H1 (cell line): ENCODE results near the gene TET1. TPM values are rescaled to one million over a fixed set of nuclear protein-coding genes. Genes with fewer than 3 reads are reported as not detected.

ENCODE experiments used
- BCL11A ChIP-seq, 2 experiments: IDR thresholded peaks; one replicate each; pipeline ENCODE4 v1.6.1; 2011; ENCODE audit warnings: low read depth in 2 of 2, low read length in 2 of 2, mild to moderate bottlenecking in 2 of 2
- CREB1 ChIP-seq: IDR thresholded peaks from 2 replicates; pipeline ENCODE4 v1.6.1; 2012; ENCODE audit warnings: inconsistent platforms
- MAFK ChIP-seq: IDR thresholded peaks from 2 replicates; pipeline ENCODE4 v1.6.1; 2012; ENCODE audit warnings: low read depth, mild to moderate bottlenecking, improper control_type of control experiment, low read length
- NANOG ChIP-seq: IDR thresholded peaks from 2 replicates; pipeline ENCODE4 v1.6.1; 2011; ENCODE audit warnings: low read length, low read depth, mild to moderate bottlenecking, inconsistent platforms; ENCODE audit not compliant: insufficient read depth, poor library complexity, severe bottlenecking
- RBBP5 ChIP-seq: IDR thresholded peaks from 2 replicates; pipeline ENCODE4 v1.7.1; 2012; ENCODE audit warnings: low read depth, mild to moderate bottlenecking, inconsistent platforms, low read length, moderate library complexity, borderline replicate concordance
- RXRA ChIP-seq: IDR thresholded peaks from 2 replicates; pipeline ENCODE4 v1.6.1; 2011; ENCODE audit warnings: low read depth, mild to moderate bottlenecking, low read length, moderate library complexity; ENCODE audit not compliant: insufficient read depth
- SIRT6 ChIP-seq: IDR thresholded peaks from one replicate; pipeline ENCODE4 v1.7.1; 2012; ENCODE audit warnings: low read length, inconsistent platforms
- YY1 ChIP-seq: IDR thresholded peaks from 2 replicates; pipeline ENCODE4 v1.6.1; 2011; ENCODE audit warnings: low read depth, mild to moderate bottlenecking, low read length
- polyA plus RNA-seq, 7 experiments: library from polyadenylated mRNA; depleted of rRNA in 3 of 7; stranded (reverse) in 5 of 7; unstranded in 2 of 7; fragments of >200 nt in 5 of 7; fragments of 200-250 nt in 2 of 7; gene quantifications; 1 replicate in 5 of 7; 2 replicates in 1 of 7; 4 replicates in 1 of 7; pipeline versions ENCODE4 v1.2.1 to v1.2.3, GENCODE V29; 2011 to 2013; ENCODE audit warnings: missing spikeins in 2 of 7, mixed read lengths in 2 of 7
- total RNA-seq: library from RNA; stranded (reverse); fragmentation: NEBNext Ultra II Directional; extraction: Animal tissue kit (Norgen Biotek cat#: 25700); gene quantifications from 2 replicates; pipeline ENCODE4 v1.2.1, GENCODE V29; 2021
- TF ChIP-seq, protein P1 (sequence below): fragments of 300-600 bp; sonication (generic); IDR thresholded peaks from 2 replicates; pipeline ENCODE4 v1.7.1; 2012; ENCODE audit warnings: low read length, moderate library complexity, mild to moderate bottlenecking, inconsistent platforms; ENCODE audit not compliant: insufficient replicate concordance
- TF ChIP-seq, protein P2 (sequence below): IDR thresholded peaks from 2 replicates; pipeline ENCODE4 v1.6.1; 2011; ENCODE audit warnings: low read length, improper control_type of control experiment

TET1 gene
- total and polyA plus RNA-seq, 2 of the 8 experiments (the other 6 are each of a cell fraction or from before 2014, with no cell fraction given) = 15.2 to 69.3 TPM

DNA sequence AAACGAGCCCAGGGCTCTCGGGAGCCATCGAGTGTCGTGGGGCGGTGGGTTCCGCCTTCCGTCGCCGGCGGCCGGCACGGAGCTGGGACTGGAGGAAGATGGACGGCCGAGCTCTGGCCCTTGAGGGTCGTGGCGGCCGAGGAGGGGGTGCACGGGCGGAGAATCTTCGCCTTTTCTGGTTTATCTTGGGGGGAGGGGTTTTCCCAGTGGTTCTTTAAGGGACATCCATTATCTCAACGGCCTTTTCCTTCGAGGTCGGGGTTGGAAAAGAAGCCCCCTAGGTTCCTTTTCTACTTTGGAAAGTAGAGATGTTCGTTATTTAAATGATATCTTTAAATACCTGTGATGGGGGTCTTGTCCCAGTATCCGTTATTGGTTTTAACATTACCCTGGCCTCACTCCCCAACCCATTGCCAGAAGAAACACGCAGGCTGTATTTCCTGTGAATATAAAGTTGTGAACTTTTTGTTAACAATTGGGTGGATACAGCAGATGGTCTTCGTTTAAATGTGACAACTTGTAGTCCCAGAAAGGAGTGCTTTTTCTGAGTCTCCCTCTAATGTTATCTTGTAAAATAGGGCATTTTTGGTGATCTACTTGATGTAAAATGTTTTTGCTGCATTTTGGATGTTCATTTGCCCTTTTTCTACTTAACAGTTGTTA, 161.7 kb downstream of the TET1 start (continued):
- TF ChIP-seq, protein P1, sequence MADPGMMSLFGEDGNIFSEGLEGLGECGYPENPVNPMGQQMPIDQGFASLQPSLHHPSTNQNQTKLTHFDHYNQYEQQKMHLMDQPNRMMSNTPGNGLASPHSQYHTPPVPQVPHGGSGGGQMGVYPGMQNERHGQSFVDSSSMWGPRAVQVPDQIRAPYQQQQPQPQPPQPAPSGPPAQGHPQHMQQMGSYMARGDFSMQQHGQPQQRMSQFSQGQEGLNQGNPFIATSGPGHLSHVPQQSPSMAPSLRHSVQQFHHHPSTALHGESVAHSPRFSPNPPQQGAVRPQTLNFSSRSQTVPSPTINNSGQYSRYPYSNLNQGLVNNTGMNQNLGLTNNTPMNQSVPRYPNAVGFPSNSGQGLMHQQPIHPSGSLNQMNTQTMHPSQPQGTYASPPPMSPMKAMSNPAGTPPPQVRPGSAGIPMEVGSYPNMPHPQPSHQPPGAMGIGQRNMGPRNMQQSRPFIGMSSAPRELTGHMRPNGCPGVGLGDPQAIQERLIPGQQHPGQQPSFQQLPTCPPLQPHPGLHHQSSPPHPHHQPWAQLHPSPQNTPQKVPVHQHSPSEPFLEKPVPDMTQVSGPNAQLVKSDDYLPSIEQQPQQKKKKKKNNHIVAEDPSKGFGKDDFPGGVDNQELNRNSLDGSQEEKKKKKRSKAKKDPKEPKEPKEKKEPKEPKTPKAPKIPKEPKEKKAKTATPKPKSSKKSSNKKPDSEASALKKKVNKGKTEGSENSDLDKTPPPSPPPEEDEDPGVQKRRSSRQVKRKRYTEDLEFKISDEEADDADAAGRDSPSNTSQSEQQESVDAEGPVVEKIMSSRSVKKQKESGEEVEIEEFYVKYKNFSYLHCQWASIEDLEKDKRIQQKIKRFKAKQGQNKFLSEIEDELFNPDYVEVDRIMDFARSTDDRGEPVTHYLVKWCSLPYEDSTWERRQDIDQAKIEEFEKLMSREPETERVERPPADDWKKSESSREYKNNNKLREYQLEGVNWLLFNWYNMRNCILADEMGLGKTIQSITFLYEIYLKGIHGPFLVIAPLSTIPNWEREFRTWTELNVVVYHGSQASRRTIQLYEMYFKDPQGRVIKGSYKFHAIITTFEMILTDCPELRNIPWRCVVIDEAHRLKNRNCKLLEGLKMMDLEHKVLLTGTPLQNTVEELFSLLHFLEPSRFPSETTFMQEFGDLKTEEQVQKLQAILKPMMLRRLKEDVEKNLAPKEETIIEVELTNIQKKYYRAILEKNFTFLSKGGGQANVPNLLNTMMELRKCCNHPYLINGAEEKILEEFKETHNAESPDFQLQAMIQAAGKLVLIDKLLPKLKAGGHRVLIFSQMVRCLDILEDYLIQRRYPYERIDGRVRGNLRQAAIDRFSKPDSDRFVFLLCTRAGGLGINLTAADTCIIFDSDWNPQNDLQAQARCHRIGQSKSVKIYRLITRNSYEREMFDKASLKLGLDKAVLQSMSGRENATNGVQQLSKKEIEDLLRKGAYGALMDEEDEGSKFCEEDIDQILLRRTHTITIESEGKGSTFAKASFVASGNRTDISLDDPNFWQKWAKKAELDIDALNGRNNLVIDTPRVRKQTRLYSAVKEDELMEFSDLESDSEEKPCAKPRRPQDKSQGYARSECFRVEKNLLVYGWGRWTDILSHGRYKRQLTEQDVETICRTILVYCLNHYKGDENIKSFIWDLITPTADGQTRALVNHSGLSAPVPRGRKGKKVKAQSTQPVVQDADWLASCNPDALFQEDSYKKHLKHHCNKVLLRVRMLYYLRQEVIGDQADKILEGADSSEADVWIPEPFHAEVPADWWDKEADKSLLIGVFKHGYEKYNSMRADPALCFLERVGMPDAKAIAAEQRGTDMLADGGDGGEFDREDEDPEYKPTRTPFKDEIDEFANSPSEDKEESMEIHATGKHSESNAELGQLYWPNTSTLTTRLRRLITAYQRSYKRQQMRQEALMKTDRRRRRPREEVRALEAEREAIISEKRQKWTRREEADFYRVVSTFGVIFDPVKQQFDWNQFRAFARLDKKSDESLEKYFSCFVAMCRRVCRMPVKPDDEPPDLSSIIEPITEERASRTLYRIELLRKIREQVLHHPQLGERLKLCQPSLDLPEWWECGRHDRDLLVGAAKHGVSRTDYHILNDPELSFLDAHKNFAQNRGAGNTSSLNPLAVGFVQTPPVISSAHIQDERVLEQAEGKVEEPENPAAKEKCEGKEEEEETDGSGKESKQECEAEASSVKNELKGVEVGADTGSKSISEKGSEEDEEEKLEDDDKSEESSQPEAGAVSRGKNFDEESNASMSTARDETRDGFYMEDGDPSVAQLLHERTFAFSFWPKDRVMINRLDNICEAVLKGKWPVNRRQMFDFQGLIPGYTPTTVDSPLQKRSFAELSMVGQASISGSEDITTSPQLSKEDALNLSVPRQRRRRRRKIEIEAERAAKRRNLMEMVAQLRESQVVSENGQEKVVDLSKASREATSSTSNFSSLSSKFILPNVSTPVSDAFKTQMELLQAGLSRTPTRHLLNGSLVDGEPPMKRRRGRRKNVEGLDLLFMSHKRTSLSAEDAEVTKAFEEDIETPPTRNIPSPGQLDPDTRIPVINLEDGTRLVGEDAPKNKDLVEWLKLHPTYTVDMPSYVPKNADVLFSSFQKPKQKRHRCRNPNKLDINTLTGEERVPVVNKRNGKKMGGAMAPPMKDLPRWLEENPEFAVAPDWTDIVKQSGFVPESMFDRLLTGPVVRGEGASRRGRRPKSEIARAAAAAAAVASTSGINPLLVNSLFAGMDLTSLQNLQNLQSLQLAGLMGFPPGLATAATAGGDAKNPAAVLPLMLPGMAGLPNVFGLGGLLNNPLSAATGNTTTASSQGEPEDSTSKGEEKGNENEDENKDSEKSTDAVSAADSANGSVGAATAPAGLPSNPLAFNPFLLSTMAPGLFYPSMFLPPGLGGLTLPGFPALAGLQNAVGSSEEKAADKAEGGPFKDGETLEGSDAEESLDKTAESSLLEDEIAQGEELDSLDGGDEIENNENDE = no peak
- TF ChIP-seq, protein P2, sequence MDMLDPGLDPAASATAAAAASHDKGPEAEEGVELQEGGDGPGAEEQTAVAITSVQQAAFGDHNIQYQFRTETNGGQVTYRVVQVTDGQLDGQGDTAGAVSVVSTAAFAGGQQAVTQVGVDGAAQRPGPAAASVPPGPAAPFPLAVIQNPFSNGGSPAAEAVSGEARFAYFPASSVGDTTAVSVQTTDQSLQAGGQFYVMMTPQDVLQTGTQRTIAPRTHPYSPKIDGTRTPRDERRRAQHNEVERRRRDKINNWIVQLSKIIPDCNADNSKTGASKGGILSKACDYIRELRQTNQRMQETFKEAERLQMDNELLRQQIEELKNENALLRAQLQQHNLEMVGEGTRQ = no peak
- TF ChIP-seq CREB1 = no peak
- TF ChIP-seq BCL11A (IDR thresholded peaks at IDR 0.05; ENCODE audit: low read depth in 2 of 2, low read length in 2 of 2) = no peak
- no peak for TF ChIP-seq MAFK
- TF ChIP-seq NANOG = no peak
- no peak for TF ChIP-seq YY1
- no peak for TF ChIP-seq SIRT6
- no peak for TF ChIP-seq RBBP5
- no peak for TF ChIP-seq RXRA
